ENCODE measurements around the gene MLC1.

The MLC1 gene

GRCh38 chr22:50014053-50014501, 71.1 kb downstream of the MLC1 start:
- no peak for DNase-seq

DNA sequence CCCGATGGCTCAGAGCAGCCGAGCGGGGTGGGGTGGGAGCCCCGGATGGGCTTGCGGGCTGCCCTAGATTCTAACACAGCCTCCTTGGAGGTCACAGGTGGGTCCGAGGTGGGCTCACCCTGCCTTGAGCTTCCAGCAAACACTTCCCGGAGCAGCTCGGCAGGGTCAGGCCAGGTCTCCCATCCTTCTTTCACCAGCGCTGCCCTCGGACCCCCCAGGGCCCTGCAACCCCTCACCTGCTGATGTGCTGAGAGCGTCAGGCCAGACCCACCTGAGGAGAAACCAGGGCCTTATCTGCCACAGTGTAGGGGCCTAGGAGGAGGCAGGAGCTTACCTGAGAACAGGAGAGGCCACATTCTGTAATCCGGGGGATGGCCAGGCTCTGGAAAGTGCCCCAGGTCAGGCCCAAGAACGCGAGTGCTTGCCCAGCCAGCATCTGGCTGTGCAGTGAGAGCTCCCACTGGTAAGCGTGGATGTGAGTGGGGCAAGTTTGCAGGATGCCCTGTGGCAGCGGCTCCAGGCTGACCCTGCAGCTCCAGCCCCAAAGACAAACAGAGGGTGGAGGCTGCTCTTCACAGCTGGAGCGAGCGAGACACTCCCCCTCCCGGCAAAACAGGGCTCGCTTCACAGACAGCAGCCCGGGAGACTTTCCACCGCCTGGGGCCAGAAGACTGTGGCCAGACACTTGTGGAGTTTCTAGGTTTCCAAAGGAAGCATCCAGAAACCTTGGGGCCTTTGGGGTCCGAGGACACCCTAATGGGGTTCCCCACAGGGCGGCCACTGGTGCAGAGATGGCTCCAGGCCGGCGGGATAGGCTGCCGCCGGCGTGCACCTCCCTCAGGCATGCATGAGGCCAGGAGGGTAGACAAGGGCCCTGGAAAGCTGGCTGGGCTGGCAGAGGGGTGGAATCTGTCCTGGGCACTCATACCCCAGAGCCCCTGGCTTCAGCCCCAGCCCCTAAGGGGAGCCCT, 72.7 kb downstream of the MLC1 start, which contains the start of gene IL17REL:
IL17REL (minus strand) TSS at position 555 of the 971 bp plus-strand sequence; CDS start at position 436, 119 bp downstream.
- DNase-seq = no peak

GRCh38 chr22:50011447-50012210, 73.6 kb downstream of the MLC1 start:
- DNase-seq = no peak

DNA sequence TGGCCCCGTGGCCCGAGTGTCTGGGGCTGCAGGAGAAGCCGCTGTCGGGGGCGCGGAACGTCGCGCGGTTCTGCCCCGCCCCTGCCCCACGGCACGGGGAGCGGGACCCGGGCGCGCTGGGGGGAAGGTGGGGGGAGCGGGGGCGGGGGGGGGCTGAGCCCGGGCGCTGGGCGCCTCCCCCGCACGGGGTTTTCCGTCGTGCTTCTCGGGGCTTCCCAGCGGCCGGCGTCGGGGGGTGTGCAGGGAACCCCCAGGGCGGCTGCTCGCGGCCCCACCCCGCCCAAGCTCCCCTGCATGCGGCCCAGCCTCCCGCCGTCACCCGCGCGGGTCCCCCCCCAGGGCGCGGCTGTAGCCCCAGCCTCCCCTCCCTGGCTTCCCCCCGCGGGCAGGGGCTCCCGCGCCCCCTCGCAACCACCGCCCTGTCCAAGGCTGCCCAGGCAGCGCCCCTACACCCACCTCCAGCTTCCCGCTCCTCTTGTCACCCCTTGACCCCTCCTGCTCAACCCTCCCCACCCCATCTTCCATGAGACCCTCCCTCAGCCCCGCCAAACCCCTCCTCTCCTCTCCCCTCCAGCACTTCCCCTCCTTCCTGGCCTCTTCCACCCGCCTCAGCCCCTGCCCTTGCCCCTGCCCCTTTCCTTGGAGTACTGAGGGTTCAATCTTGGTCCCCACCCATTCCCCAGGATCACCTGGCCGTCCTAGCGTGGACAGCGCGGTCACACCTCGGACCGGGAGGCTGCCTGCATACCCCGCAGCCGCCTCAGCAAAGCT, 74.4 kb downstream of the MLC1 start:
- no peak for DNase-seq

DNA sequence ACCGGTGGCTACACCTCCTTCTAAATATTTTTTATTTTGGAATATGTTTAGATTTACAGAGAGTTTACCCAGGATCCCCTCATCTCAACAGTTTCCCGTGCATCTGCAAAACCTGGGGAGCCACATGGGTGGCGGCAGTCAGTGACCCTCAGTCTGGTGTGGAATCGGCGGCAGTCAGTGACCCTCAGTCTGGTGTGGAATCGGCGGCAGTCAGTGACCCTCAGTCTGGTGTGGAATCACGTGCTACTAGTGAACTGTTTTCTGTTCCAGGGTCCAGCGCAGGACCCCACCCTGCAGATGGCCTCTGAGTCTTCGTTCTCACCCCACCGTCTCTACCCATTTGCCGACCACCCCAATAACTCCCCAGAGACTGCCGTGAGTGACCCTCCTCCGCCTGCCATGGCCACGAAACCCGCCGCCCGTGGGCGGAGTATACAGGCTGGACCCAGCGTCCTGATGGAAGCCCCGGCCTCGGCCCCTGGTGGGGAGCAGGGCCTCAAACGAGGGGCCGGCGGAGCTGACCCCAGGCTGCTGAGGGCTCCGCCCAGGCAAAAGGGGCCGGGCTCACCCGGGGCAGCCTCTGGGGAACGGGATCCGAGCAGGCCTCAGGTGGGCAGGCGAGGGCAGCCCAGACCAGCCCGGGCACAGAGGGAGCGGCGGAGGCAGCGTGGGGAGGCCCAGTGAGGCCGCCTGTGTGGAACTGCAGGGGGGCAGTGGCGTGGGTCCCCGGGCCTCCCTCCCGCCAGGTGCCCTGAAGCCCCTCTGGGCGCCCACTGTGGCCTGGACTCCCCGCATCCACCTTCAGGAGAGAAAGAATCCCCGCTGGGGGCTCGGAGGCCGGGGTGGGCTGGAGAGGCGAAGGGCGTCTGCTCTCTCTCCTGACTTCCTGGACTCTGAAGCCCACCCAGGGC, 75.2 kb downstream of the MLC1 start:
- no peak for DNase-seq
